Ramos (cell line): ENCODE results near the gene AARS1.
"Not testable (repeated sequence)": the region's sequence is repeated elsewhere in the genome, so short reads cannot be mapped to it uniquely, and the experiment has no call there.

ENCODE experiments used
- in situ Hi-C: fragments of 300-500 bp; cut with MboI; formaldehyde crosslinking; loops from one replicate; pipeline ENCODE4 v1.14.3; 2022; ENCODE audit warnings: low sequenced_read_pairs; ENCODE audit not compliant: unreplicated experiment

Gene AARS1

GRCh38 chr16:70276392-70276791 is 12.9 kb downstream of the AARS1 start:
- in situ Hi-C loops, result no loop called here

GRCh38 chr16:70271696-70272095 is 17.6 kb downstream of the AARS1 start:
- in situ Hi-C loops, result no loop called here

GRCh38 chr16:70270176-70270575 is 19.1 kb downstream of the AARS1 start:
- in situ Hi-C loops, result no loop called here

DNA sequence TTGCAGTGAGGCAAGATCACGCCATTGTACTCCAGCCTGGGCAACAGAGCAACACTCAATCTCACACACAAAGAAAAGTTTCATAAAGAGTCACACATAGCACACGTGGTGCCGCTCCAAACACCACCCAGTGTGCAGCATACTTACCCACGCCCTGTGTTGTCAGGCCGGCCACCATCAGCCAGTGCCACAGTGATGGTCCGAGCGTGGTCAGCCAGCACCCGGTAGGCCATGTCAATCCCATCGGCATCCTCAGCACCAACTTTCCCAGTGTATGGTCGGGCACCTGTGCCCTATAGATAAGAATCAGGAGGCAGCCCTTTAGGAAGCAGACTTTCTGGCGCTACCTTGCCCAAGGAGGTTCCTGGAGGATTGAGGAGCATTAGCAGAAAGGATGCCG is 19.8 kb downstream of the AARS1 start:
- in situ Hi-C loops, result loop anchor here (10.0 kb wide), 1 partner anchor 265 kb away; no protein-coding TSS in a partner anchor

DNA sequence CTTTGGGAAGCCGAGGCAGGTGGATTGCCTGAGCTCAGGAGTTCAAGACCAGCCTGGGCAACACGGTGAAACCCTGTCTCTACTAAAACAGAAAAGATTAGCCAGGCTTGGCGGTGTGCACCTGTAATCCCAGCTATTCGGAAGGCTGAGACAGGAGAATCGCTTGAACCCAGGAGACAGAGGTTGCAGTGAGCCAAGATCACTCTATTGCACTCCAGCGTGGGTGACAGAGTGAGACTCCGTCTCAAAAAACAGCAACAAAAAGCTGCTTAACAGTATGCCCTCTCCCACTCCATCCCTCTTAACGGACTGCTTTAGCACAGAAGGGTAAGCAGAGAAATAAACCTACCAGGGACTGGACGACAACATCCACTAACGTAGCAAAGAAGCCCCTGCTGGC is 21.4 kb downstream of the AARS1 start:
- in situ Hi-C loops, result loop anchor here (10.0 kb wide), 1 partner anchor 267 kb away; no protein-coding TSS in a partner anchor

- in situ Hi-C loops, result loop anchor here (10.0 kb wide), 1 partner anchor 267 kb away; no protein-coding TSS in a partner anchor
Measured at GRCh38 chr16:70267516-70267915, 21.8 kb downstream of the AARS1 start.

DNA sequence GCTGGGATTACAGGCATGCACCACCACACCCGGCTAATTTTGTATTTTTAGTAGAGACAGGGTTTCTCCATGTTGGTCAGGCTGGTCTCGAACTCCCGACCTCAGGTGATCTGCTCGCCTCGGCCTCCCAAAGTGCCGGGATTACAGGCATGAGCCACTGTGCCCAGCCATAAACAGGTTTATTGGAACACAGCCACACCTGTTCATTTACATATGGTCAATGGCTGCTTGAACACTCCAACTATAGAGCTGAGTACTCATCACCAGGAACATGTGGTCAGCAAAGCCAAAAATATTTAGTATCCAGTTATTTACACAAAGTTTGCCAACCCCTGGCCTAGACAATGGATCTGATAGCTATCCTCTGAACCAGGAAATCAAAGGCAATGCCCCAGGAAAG is 29.4 kb downstream of the AARS1 start:
- in situ Hi-C loops, result loop anchor here (10.0 kb wide), 1 partner anchor 275 kb away; no protein-coding TSS in a partner anchor

- in situ Hi-C loops, result no loop called here
Measured at GRCh38 chr16:70258946-70259345, 30.4 kb downstream of the AARS1 start.

GRCh38 chr16:70258065-70258464 is 31.2 kb downstream of the AARS1 start:
- in situ Hi-C loops, result no loop called here

GRCh38 chr16:70257391-70257790 is 31.9 kb downstream of the AARS1 start:
- in situ Hi-C loops, result no loop called here

- in situ Hi-C loops, result no loop called here
Measured at GRCh38 chr16:70255574-70255973, 33.7 kb downstream of the AARS1 start.

DNA sequence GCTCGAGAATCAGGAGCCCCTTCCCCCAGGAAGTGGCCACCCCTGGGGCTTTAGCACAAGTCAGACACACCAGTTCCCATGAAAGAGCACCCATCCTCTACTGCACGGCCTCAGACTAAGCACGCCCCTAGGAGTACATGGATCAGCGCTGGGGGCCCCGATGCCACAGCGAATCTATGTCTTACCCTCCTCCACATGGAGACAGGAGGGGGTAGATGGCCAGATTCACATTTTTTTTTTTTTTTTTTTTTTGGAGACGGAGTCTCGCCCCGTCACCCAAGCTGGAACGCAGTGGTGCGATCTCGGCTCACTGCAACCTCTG is 34.4 kb downstream of the AARS1 start:
- in situ Hi-C loops, result no loop called here

DNA sequence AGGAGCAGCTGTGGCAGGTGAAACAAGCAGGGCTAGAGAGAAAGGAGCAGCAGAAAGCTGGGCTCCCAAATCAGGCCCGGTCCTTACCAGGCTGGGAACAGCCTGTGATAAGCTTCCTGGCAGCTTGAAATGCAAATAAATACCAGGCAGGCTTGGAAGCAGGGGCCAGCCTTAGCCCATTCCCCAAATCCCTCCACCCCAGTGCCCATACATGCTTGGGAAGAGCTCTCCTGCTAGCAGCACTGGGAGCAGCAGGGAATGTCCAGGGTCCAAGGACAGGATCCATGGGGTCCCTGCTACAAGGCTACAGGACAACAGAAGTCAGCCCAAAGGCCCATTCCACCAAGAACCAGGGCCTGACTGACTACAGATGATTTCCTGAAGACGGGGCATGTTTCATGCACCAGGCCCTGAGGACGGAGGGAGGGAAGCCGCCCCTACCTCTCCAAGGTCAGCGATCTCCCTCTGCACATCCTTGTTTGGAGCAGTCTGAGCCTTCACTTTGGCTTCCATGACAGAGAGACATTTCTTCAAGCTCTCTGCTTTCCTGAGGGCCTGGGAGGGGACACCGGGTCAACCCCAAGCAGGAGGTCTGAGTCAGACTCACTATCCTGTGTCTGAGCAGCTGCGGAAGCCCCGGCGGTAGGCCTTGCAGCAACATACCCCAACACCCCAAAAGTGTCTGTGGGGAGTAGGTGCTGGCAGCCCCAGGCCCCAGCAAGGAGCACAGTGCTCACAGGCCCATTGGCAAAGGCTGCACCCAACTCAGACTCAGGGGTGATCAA is 34.9 kb downstream of the AARS1 start:
- in situ Hi-C loops, result no loop called here

DNA sequence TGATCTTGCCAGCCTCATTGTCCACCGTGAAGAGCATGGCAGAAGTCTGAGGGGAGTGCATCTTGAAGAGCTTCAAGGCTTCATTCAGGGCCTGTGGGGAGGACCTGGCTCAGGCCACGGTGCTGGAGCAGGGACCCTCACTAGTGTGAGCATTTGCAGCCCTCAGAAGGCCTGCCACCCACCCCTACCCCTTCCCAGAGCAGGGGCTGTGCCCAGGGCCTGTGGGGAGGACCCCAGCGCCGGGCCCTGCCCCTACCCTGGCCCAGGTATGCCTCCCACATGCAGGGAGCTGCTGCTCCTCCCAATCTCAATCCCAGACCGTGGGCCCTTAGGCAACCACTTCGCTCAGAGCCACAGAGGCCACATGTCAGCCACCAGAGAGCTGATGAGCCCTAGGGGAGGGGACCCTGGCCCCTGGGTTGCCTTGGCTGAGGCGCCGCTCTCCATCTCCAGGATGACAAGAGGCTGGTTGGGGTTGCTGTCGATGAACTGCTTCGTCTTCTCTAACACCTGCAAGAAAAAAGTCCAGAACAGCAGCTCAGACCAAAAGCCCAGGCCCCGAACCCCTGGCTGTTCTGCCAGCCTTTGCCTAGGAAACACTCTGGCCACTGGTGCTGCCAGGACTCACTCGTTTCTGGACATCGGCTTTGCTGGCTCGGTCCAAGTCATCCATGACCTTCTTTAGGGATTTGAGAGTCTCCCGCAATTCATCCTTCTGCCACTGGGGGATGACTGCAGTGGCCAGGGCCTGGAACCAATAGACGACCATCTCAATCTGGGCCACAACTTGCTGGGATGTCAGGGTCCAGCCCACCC is 35.8 kb downstream of the AARS1 start:
- in situ Hi-C loops, result no loop called here

- in situ Hi-C loops, result no loop called here
Measured at GRCh38 chr16:70252355-70252988, 36.8 kb downstream of the AARS1 start.

- in situ Hi-C loops, result no loop called here
Measured at GRCh38 chr16:70251629-70252354, 37.5 kb downstream of the AARS1 start, which contains the start of gene EXOSC6. TSS of gene EXOSC6 (minus strand) at chr16:70251940. CDS start at chr16:70251900, 40 bp downstream.

GRCh38 chr16:70250748-70251628 is 38.3 kb downstream of the AARS1 start:
- in situ Hi-C loops, result no loop called here

DNA sequence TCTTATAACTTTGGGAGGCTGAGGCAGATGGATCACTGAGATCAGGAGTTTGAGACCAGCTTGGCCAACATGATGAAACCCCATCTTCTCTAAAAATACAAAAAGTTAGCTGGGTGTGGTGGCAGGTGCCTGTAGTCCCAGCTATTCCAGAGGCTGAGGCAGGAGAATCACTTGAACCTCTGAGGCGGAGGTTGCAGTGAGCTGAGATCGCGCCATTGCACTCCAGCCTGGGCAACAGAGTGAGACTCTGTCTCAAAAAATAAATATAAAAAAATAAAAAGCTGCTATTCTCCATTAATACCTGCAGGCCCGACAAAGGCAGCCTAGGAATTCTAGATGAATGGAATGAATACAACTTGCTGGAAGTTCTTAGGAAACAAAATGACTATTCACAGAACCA is 39.6 kb downstream of the AARS1 start:
- in situ Hi-C loops, result not testable (repeated sequence)

DNA sequence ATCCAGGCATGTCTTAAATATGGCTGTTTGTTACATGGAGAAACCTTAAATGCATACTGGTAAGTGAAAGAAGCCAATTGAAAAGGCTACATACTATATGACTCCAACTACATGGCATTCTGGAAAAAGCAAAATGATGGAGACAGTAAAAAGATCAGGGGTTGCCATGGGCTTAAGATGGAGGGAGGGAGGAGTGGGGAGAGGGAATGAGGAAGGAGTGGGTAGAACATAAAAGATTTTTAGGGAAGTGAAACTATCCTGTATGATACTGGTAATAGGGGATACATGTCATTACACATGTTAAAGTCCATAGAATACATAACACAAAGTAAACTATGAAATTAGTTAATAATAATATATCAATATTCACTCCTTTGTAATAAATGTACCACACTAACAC is 50.5 kb downstream of the AARS1 start:
- in situ Hi-C loops, result not testable (repeated sequence)
